ENCODE measurements around the gene TACC2.

GRCh38 chr10:122098924-122099323, 110.0 kb downstream of the TACC2 start:
- TF ChIP-seq EZH2phosphoT487 (conservative IDR thresholded peaks at IDR 0.05; ENCODE audit: low read length) (no peak), CTCF (IDR thresholded peaks at IDR 0.05; ENCODE audit: insufficient read depth, low read length, poor library complexity, severe bottlenecking) (no peak)
